Activated CD4-positive, alpha-beta memory T cell treated with anti-CD3 and anti-CD28 coated beads for 36 hours (primary cell): ENCODE measurements around the gene MYT1. TPM values are rescaled to one million over a fixed set of nuclear protein-coding genes. Genes with fewer than 3 reads are reported as not detected.
A peak's percentile ranks its signal among the peaks of the same experiment; 100 is the strongest.

ENCODE experiments used
- CTCF ChIA-PET: fragments of 350-600 bp; sonication (Branson Sonifier 250); formaldehyde crosslinking; loops from one replicate; lab custom pipeline; 2021; ENCODE audit warnings: antibody characterized with exemption, inconsistent platforms; lab: Charles Lee
- POLR2A ChIA-PET: fragments of 350-600 bp; sonication (Branson Sonifier 250); formaldehyde crosslinking; loops from one replicate; lab custom pipeline; 2021; ENCODE audit warnings: antibody characterized with exemption; lab: Charles Lee
- DNase-seq: peaks from one replicate; pipeline ENCODE4 v3.0.0-alpha.2; 2020
- H3K27ac Mint-ChIP-seq: one replicate; pipeline ENCODE4 v1.8.0; 2021; ENCODE audit warnings: mixed read lengths
- H3K27me3 Mint-ChIP-seq: one replicate; pipeline ENCODE4 v1.8.0; 2021; ENCODE audit warnings: mixed read lengths
- H3K36me3 Mint-ChIP-seq: one replicate; pipeline ENCODE4 v1.8.0; 2021; ENCODE audit warnings: mixed read lengths
- H3K4me1 Mint-ChIP-seq: one replicate; pipeline ENCODE4 v1.8.0; 2021; ENCODE audit warnings: low read depth, mixed read lengths
- H3K4me3 Mint-ChIP-seq: one replicate; pipeline ENCODE4 v1.8.0; 2021; ENCODE audit warnings: mild to moderate bottlenecking, mixed read lengths
- H3K9me3 Mint-ChIP-seq: one replicate; pipeline ENCODE4 v1.8.0; 2021; ENCODE audit warnings: mixed read lengths
- intact Hi-C: fragments of 100-400 bp; cut with micrococcal nuclease; formaldehyde crosslinking; loops from one replicate; pipeline ENCODE4 v1.15.1; 2023
- total RNA-seq, 2 experiments: library from RNA; stranded (reverse); gene quantifications; one replicate each; pipeline ENCODE4 v1.2.3, GENCODE V29; 2021

Gene MYT1
- total RNA-seq, 2 experiments from 2014 or later, result not detected

- intact Hi-C loops, result no loop called here
- no peak overlapping the region for H3K4me3 Mint-ChIP-seq
- no peaks in the 10 kb centered on the region for H3K4me1 Mint-ChIP-seq
- H3K27me3 Mint-ChIP-seq, result peaks cover 6% of the 10 kb centered on the region
- DNase-seq, result no peak
- H3K27ac Mint-ChIP-seq, result no peak overlapping the region
- H3K36me3 Mint-ChIP-seq, result no peaks in the 10 kb centered on the region
- CTCF ChIA-PET, result no interaction called here
- POLR2A ChIA-PET, result no interaction called here
- H3K9me3 Mint-ChIP-seq, result no peaks in the 10 kb centered on the region
Observed at GRCh38 chr20:64239449-64240242, 75.4 kb downstream of the MYT1 start.

GRCh38 chr20:64240243-64241015, 76.2 kb downstream of the MYT1 start:
- Mint-ChIP-seq H3K9me3 (no peaks in the 10 kb centered on the region), H3K27ac (no peak overlapping the region), H3K27me3 (peaks cover 9% of the 10 kb centered on the region), H3K36me3 (no peaks in the 10 kb centered on the region), H3K4me3 (no peak overlapping the region), H3K4me1 (peaks cover 3% of the 10 kb centered on the region)
- no peak for DNase-seq
- ChIA-PET POLR2A (no interaction called here), CTCF (no interaction called here)
- intact Hi-C loops, result no loop called here

GRCh38 chr20:64241061-64241460, 76.8 kb downstream of the MYT1 start:
- DNase-seq, result no peak
- ChIA-PET CTCF (no interaction called here), POLR2A (no interaction called here)
- intact Hi-C loops, result no loop called here
- Mint-ChIP-seq H3K4me1 (peaks cover 3% of the 10 kb centered on the region), H3K36me3 (no peaks in the 10 kb centered on the region), H3K4me3 (no peak overlapping the region), H3K27ac (no peak overlapping the region), H3K9me3 (no peaks in the 10 kb centered on the region), H3K27me3 (peaks cover 11% of the 10 kb centered on the region)

- Mint-ChIP-seq H3K4me1 (peaks cover 3% of the 10 kb centered on the region), H3K9me3 (no peaks in the 10 kb centered on the region), H3K4me3 (no peak overlapping the region), H3K27ac (no peak overlapping the region), H3K27me3 (peaks cover 16% of the 10 kb centered on the region), H3K36me3 (no peaks in the 10 kb centered on the region)
- intact Hi-C loops, result no loop called here
- ChIA-PET POLR2A (no interaction called here), CTCF (interaction anchor here (0.7 kb wide), 1 partner anchor 688 kb away, joined by 3 read pairs; no protein-coding TSS in a partner anchor)
- DNase-seq, result no peak
Observed at GRCh38 chr20:64242003-64242796, 77.9 kb downstream of the MYT1 start.

- Mint-ChIP-seq H3K4me1 (peaks cover 3% of the 10 kb centered on the region), H3K27me3 (peaks cover 16% of the 10 kb centered on the region), H3K36me3 (no peaks in the 10 kb centered on the region), H3K4me3 (no peak overlapping the region), H3K27ac (no peak overlapping the region), H3K9me3 (no peaks in the 10 kb centered on the region)
- CTCF ChIA-PET, result interaction anchor here (0.7 kb wide), 1 partner anchor 688 kb away, joined by 3 read pairs; no protein-coding TSS in a partner anchor
- POLR2A ChIA-PET, result no interaction called here
- intact Hi-C loops, result no loop called here
- DNase-seq, result peak; percentile 3
Observed at GRCh38 chr20:64242797-64243475, 78.7 kb downstream of the MYT1 start.

- peak; percentile 3 for DNase-seq
- intact Hi-C loops, result no loop called here
- H3K4me3 Mint-ChIP-seq, result no peak overlapping the region
- no peaks in the 10 kb centered on the region for H3K36me3 Mint-ChIP-seq
- H3K27ac Mint-ChIP-seq, result no peak overlapping the region
- H3K9me3 Mint-ChIP-seq, result no peaks in the 10 kb centered on the region
- H3K4me1 Mint-ChIP-seq, result peaks cover 3% of the 10 kb centered on the region
- H3K27me3 Mint-ChIP-seq, result peaks cover 16% of the 10 kb centered on the region
- ChIA-PET POLR2A (no interaction called here), CTCF (no interaction called here)
Observed at GRCh38 chr20:64244281-64244805, 80.1 kb downstream of the MYT1 start.

GRCh38 chr20:64244870-64245603, 80.8 kb downstream of the MYT1 start:
- peak; percentile 7 for DNase-seq
- no peaks in the 10 kb centered on the region for H3K9me3 Mint-ChIP-seq
- POLR2A ChIA-PET, result no interaction called here
- no peaks in the 10 kb centered on the region for H3K36me3 Mint-ChIP-seq
- CTCF ChIA-PET, result no interaction called here
- intact Hi-C loops, result no loop called here
- H3K4me3 Mint-ChIP-seq, result no peak overlapping the region
- no peak overlapping the region for H3K27ac Mint-ChIP-seq
- peaks cover 3% of the 10 kb centered on the region for H3K4me1 Mint-ChIP-seq
- peaks cover 16% of the 10 kb centered on the region for H3K27me3 Mint-ChIP-seq

- H3K27ac Mint-ChIP-seq, result no peak overlapping the region
- peak; percentile 7 for DNase-seq
- no peaks in the 10 kb centered on the region for H3K36me3 Mint-ChIP-seq
- no peaks in the 10 kb centered on the region for H3K9me3 Mint-ChIP-seq
- no peak overlapping the region for H3K4me3 Mint-ChIP-seq
- H3K4me1 Mint-ChIP-seq, result peaks cover 3% of the 10 kb centered on the region
- CTCF ChIA-PET, result no interaction called here
- POLR2A ChIA-PET, result no interaction called here
- H3K27me3 Mint-ChIP-seq, result peaks cover 16% of the 10 kb centered on the region
- intact Hi-C loops, result no loop called here
Observed at GRCh38 chr20:64245746-64246595, 81.7 kb downstream of the MYT1 start.

GRCh38 chr20:64246616-64247306, 82.5 kb downstream of the MYT1 start:
- Mint-ChIP-seq H3K27me3 (peaks cover 16% of the 10 kb centered on the region), H3K4me1 (peaks cover 3% of the 10 kb centered on the region), H3K4me3 (no peak overlapping the region), H3K27ac (no peak overlapping the region), H3K9me3 (no peaks in the 10 kb centered on the region), H3K36me3 (no peaks in the 10 kb centered on the region)
- intact Hi-C loops, result no loop called here
- POLR2A ChIA-PET, result no interaction called here
- DNase-seq, result peak; percentile 7
- CTCF ChIA-PET, result no interaction called here

- intact Hi-C loops, result no loop called here
- POLR2A ChIA-PET, result no interaction called here
- Mint-ChIP-seq H3K9me3 (no peaks in the 10 kb centered on the region), H3K27me3 (peaks cover 14% of the 10 kb centered on the region), H3K4me1 (peaks cover 3% of the 10 kb centered on the region), H3K4me3 (no peak overlapping the region), H3K36me3 (no peaks in the 10 kb centered on the region), H3K27ac (no peak overlapping the region)
- DNase-seq, result peak; percentile 6
- CTCF ChIA-PET, result no interaction called here
Observed at GRCh38 chr20:64247307-64247618, 83.0 kb downstream of the MYT1 start.
